Kidney (tissue), 14 donors: ENCODE data around the gene LRTM1. TPM values are rescaled to one million over a fixed set of nuclear protein-coding genes. Genes with fewer than 3 reads are reported as not detected.

ENCODE experiments used
- DNase-seq, 5 donors: peaks; one replicate each; pipeline ENCODE4 v3.0.0-alpha.2; 2013 to 2020
- FAIRE-seq: peaks from 2 replicates; lab custom pipeline; 2012; peaks lifted over from hg19 to GRCh38; lab: Jason Lieb, UNC
- H3K27ac ChIP-seq, 2 donors: one replicate each; pipeline ENCODE4 v1.7.0; 2013; ENCODE audit warnings: low read depth in 2 of 2, low read length in 2 of 2, inconsistent platforms in 1 of 2
- H3K27me3 ChIP-seq: one replicate; pipeline ENCODE4 v1.7.1; 2013; ENCODE audit warnings: low read length, inconsistent platforms; ENCODE audit not compliant: control insufficient read depth, insufficient read depth
- H3K36me3 ChIP-seq, 3 donors: one replicate each; pipeline versions ENCODE4 v1.7.0 to v1.7.1; 2013; ENCODE audit warnings: low read length in 3 of 3, control low read depth in 1 of 3, inconsistent platforms in 1 of 3; ENCODE audit not compliant: insufficient read depth in 3 of 3, control insufficient read depth in 2 of 3
- H3K4me1 ChIP-seq, 3 donors: one replicate each; pipeline versions ENCODE4 v1.7.0 to v1.7.1; 2013; ENCODE audit warnings: low read length in 3 of 3, inconsistent platforms in 1 of 3, low read depth in 1 of 3; ENCODE audit not compliant: control insufficient read depth in 2 of 3, insufficient read depth in 2 of 3
- H3K4me3 ChIP-seq, 3 donors: one replicate each; pipeline versions ENCODE4 v1.7.0 to v1.8.1; 2013; ENCODE audit warnings: low read length in 3 of 3, control low read depth in 1 of 3, inconsistent platforms in 1 of 3
- H3K9ac ChIP-seq, 3 donors: one replicate each; pipeline versions ENCODE4 v1.7.0 to v1.7.1; 2013; ENCODE audit warnings: low read length in 3 of 3, control low read depth in 1 of 3, inconsistent platforms in 1 of 3
- H3K9me3 ChIP-seq, 3 donors: one replicate each; pipeline versions ENCODE4 v1.7.0 to v1.7.1; 2013; ENCODE audit warnings: low read length in 3 of 3, control low read depth in 1 of 3, inconsistent platforms in 1 of 3; ENCODE audit not compliant: control insufficient read depth in 2 of 3, insufficient read depth in 1 of 3
- intact Hi-C: fragments of 100-400 bp; cut with DNase I; formaldehyde crosslinking; loops from one replicate; pipeline ENCODE4 v1.11.1; 2022
- polyA plus RNA-seq: library from polyadenylated mRNA; stranded (reverse); fragments of 350-450 nt; fragmentation: Illumina TruSeq; extraction: RNeasy Lipid Tissue Mini Kit (QIAGEN cat#74804); gene quantifications from one replicate; pipeline ENCODE4 v1.2.3, GENCODE V29; 2014; ENCODE audit warnings: low read depth, low replicate concordance; ENCODE audit not compliant: insufficient read depth
- total RNA-seq: library from RNA; stranded (reverse); fragmentation: NEBNext Ultra II Directional; extraction: Animal tissue kit (Norgen Biotek cat#: 25700); gene quantifications from one replicate; pipeline ENCODE4 v1.2.1, GENCODE V29; 2021
- TF ChIP-seq, protein P1 (sequence below): IDR thresholded peaks from 3 replicates; pipeline ENCODE4 v1.5.1; 2012; ENCODE audit warnings: mild to moderate bottlenecking, moderate library complexity, borderline replicate concordance; ENCODE audit not compliant: insufficient read depth; ENCODE audit errors: extremely low read depth
- donor health status: control.
- donor health status: control.
- donor health status: control.
- donor health status: control.
- donor health status: control.
- donor health status: DM: yes; HTN: yes; CAD: no.
- donor health status: Normal renal cell carcinoma (clear cell type).

Gene LRTM1
- total and polyA plus RNA-seq, 2 donors from 2014 or later: not detected

DNA sequence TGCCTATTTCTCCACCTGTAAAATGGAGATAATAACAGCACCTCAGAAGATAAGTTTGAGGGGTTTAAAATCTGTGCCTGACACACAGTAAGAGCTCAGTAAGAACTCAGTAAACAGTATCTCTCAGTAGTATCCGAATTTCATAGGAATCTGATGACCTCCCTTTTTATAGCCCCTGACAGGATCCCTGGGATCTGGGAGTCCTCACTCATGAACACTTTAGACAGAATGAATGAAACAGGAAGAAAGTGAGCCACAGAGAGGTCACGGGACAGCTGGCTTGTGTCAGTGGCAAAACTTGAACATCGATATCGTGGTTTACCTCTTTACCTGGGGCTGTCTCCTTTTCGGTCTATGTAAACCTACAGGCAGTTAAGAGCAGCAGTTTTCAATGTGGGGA lies 51.2 kb downstream of the LRTM1 start:
- TF ChIP-seq, protein P1, sequence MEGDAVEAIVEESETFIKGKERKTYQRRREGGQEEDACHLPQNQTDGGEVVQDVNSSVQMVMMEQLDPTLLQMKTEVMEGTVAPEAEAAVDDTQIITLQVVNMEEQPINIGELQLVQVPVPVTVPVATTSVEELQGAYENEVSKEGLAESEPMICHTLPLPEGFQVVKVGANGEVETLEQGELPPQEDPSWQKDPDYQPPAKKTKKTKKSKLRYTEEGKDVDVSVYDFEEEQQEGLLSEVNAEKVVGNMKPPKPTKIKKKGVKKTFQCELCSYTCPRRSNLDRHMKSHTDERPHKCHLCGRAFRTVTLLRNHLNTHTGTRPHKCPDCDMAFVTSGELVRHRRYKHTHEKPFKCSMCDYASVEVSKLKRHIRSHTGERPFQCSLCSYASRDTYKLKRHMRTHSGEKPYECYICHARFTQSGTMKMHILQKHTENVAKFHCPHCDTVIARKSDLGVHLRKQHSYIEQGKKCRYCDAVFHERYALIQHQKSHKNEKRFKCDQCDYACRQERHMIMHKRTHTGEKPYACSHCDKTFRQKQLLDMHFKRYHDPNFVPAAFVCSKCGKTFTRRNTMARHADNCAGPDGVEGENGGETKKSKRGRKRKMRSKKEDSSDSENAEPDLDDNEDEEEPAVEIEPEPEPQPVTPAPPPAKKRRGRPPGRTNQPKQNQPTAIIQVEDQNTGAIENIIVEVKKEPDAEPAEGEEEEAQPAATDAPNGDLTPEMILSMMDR: no peak
- no peaks in the 10 kb centered on the region for H3K9me3 ChIP-seq
- FAIRE-seq: no peak
- H3K9ac ChIP-seq: no peak overlapping the region
- no peak overlapping the region for H3K4me3 ChIP-seq
- no peaks in the 10 kb centered on the region for H3K36me3 ChIP-seq
- no peak overlapping the region for H3K27ac ChIP-seq
- no peaks in the 10 kb centered on the region for H3K27me3 ChIP-seq
- H3K4me1 ChIP-seq: no peaks in the 10 kb centered on the region
- intact Hi-C loops: no loop called here
- DNase-seq: no peak

DNA sequence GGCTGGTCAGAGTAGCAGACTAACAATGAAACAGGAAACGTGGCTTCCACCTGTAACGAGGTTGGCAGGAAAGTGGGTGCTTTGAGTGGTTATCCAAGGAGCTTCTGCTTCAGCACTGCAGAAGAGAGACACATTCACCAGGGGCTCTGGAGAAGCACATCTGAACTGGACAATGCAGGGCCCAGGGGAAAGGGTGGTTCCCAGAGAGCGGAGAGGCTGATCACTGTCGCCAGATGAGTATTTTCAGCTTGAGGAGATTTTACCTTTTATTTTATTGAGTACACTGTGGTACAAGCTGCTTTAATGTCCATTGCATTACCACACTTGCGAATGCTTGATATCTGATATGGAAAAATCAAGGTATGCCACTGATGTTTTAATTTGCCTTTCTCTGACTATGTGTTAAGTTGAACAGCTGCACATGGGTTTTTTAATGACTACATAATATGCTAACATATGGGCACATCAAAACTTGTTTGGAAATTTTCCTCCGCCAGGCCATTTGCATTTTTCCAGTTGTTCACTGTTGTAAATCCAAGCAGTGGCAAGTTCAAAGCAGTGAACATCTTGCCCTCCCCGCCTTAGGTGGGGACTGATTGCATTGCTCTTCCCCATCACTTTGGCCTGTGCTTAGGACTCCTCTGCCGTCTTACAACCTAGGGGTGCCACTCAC lies 52.1 kb downstream of the LRTM1 start:
- Histone ChIP-seq H3K9ac (no peak overlapping the region), H3K9me3 (no peaks in the 10 kb centered on the region), H3K27ac (no peak overlapping the region), H3K4me3 (no peak overlapping the region), H3K27me3 (no peaks in the 10 kb centered on the region), H3K4me1 (no peaks in the 10 kb centered on the region), H3K36me3 (no peaks in the 10 kb centered on the region)
- TF ChIP-seq, protein P1: no peak
- intact Hi-C loops: no loop called here
- FAIRE-seq (no peak), DNase-seq (no peak)

DNA sequence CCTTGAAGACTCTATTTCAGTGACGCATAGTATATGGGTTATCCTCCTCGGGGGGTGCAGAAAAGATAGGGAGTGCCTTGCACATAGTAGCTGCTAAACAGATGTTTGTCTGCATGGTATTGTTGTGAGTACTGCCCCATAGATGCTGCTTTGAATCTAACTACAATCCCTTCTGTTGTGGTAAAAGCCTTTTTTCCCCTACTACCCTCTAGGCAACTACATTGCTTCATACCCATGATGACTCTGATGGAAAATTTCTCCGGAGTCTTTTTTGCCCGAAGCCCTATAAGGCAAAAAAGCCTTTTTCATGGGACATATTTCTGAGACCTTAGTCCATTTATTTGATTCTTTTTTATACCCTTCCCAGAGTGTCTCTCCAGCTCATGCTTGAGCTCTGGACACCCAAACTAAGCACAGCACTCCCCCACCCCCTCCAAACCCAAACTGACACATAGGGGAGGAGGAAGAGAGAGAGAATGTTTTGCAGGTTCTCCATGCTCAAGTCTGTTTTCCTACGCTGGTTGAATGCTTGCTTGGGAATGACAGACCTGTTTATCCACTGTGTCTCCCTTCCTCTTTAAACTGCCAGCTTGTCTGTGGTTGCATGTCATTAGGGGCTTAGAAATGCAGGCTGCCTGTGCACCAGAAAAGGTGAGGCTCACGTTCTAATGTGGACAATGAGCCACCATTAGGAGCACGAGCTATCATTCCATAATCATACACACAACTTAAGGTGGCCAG lies 52.9 kb downstream of the LRTM1 start:
- H3K27me3 ChIP-seq: no peaks in the 10 kb centered on the region
- intact Hi-C loops: no loop called here
- H3K27ac ChIP-seq: no peak overlapping the region
- TF ChIP-seq, protein P1: no peak
- DNase-seq (no peak), FAIRE-seq (no peak)
- no peak overlapping the region for H3K4me3 ChIP-seq
- no peaks in the 10 kb centered on the region for H3K4me1 ChIP-seq
- no peak overlapping the region for H3K9ac ChIP-seq
- H3K9me3 ChIP-seq: no peaks in the 10 kb centered on the region
- no peaks in the 10 kb centered on the region for H3K36me3 ChIP-seq
